HEK293 (cell line): ENCODE results near the gene PKDREJ.

Experiments
- CTCF ChIP-seq: fragments of 450-650 bp; formaldehyde crosslinking; IDR thresholded peaks from 2 replicates; pipeline ENCODE4 v1.5.1; 2016; ENCODE audit warnings: missing biosample characterization, missing genetic modification characterization
- MZF1 ChIP-seq: fragments of 450-650 bp; formaldehyde crosslinking; IDR thresholded peaks from 2 replicates; pipeline ENCODE4 v1.5.1; 2017; ENCODE audit warnings: missing biosample characterization, missing genetic modification characterization, borderline replicate concordance
- YY1 ChIP-seq: fragments of 450-650 bp; formaldehyde crosslinking; IDR thresholded peaks from 2 replicates; pipeline ENCODE4 v1.5.1; 2018; ENCODE audit warnings: missing biosample characterization, missing genetic modification characterization
- ZBTB7A ChIP-seq: fragments of 450-650 bp; formaldehyde crosslinking; IDR thresholded peaks from 2 replicates; pipeline ENCODE4 v1.5.1; 2016; ENCODE audit warnings: low read depth, missing biosample characterization, missing genetic modification characterization
- ZEB2 ChIP-seq: fragments of 450-650 bp; formaldehyde crosslinking; IDR thresholded peaks from 2 replicates; pipeline ENCODE4 v1.5.1; 2016; ENCODE audit warnings: missing biosample characterization, missing genetic modification characterization
- ZNF24 ChIP-seq: fragments of 450-650 bp; formaldehyde crosslinking; IDR thresholded peaks from 2 replicates; pipeline ENCODE4 v1.5.1; 2016; ENCODE audit warnings: missing biosample characterization, missing genetic modification characterization
- ZNF266 ChIP-seq: fragments of 450-650 bp; formaldehyde crosslinking; IDR thresholded peaks from 2 replicates; pipeline ENCODE4 v1.5.1; 2016; ENCODE audit warnings: missing biosample characterization, missing genetic modification characterization, low read depth
- ZNF544 ChIP-seq: fragments of 450-650 bp; formaldehyde crosslinking; IDR thresholded peaks from 2 replicates; pipeline ENCODE4 v1.5.0; 2017; ENCODE audit warnings: missing biosample characterization, missing genetic modification characterization
- ZNF600 ChIP-seq: fragments of 450-650 bp; formaldehyde crosslinking; IDR thresholded peaks from 2 replicates; pipeline ENCODE4 v1.5.1; 2016; ENCODE audit warnings: missing biosample characterization, missing genetic modification characterization
- ZNF660 ChIP-seq: fragments of 450-650 bp; IDR thresholded peaks from 2 replicates; pipeline ENCODE4 v1.5.1; 2018; ENCODE audit warnings: missing biosample characterization, mild to moderate bottlenecking, missing genetic modification characterization
- ZNF777 ChIP-seq: fragments of 450-650 bp; formaldehyde crosslinking; IDR thresholded peaks from 2 replicates; pipeline ENCODE4 v1.5.1; 2017; ENCODE audit warnings: missing biosample characterization, missing genetic modification characterization, borderline replicate concordance
- ZNF792 ChIP-seq: fragments of 450-650 bp; formaldehyde crosslinking; IDR thresholded peaks from 2 replicates; pipeline ENCODE4 v1.5.1; 2016; ENCODE audit warnings: missing biosample characterization, missing genetic modification characterization
- TF ChIP-seq, protein P1 (sequence below): fragments of 450-650 bp; formaldehyde crosslinking; IDR thresholded peaks from 2 replicates; pipeline ENCODE4 v1.5.1; 2016; ENCODE audit warnings: missing biosample characterization, missing genetic modification characterization

- TF ChIP-seq CTCF (tag by site-specific recombination) (no peak), ZNF544 (no peak), ZNF600 (tag by site-specific recombination) (no peak), ZEB2 (tag by site-specific recombination) (no peak), ZNF266 (tag by site-specific recombination) (no peak), ZNF660 (tag by site-specific recombination) (no peak), YY1 (no peak), ZNF24 (tag by site-specific recombination) (no peak), ZBTB7A (tag by site-specific recombination) (no peak), ZNF777 (tag by site-specific recombination) (no peak), MZF1 (tag by site-specific recombination) (no peak), ZNF792 (tag by site-specific recombination) (no peak)
- TF ChIP-seq, protein P1, sequence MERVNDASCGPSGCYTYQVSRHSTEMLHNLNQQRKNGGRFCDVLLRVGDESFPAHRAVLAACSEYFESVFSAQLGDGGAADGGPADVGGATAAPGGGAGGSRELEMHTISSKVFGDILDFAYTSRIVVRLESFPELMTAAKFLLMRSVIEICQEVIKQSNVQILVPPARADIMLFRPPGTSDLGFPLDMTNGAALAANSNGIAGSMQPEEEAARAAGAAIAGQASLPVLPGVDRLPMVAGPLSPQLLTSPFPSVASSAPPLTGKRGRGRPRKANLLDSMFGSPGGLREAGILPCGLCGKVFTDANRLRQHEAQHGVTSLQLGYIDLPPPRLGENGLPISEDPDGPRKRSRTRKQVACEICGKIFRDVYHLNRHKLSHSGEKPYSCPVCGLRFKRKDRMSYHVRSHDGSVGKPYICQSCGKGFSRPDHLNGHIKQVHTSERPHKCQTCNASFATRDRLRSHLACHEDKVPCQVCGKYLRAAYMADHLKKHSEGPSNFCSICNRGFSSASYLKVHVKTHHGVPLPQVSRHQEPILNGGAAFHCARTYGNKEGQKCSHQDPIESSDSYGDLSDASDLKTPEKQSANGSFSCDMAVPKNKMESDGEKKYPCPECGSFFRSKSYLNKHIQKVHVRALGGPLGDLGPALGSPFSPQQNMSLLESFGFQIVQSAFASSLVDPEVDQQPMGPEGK (tag by site-specific recombination) = no peak
Measured at GRCh38 chr22:46220921-46221320, 42.2 kb downstream of the PKDREJ start.
